IMR-90 (cell line): ENCODE data around the gene SPTLC1. TPM values are rescaled to one million over a fixed set of nuclear protein-coding genes. Genes with fewer than 3 reads are reported as not detected.

ENCODE experiments used
- ATAC-seq: fragments of 200-7000 bp; cut with Tn5 transposase; 2 replicates; pipeline ENCODE4 v1.9.1; 2020; ENCODE audit warnings: low read depth, mild to moderate bottlenecking, moderate library complexity
- BruUV-seq: library from RNA; stranded (reverse); fragments of 400-500 nt; replicated peaks from 2 replicates; lab custom pipeline; 2021; lab: Mats Ljungman, UMichigan
- CTCF ChIA-PET: fragments of 300-600 bp; formaldehyde crosslinking; extraction: SDS; loops from one replicate; lab custom pipeline; 2021; ENCODE audit warnings: antibody characterized with exemption; lab: Yijun Ruan, JAX
- POLR2A ChIA-PET: fragments of 300-600 bp; sonication (Branson Sonifier 250); formaldehyde crosslinking; loops from one replicate; lab custom pipeline; 2022; ENCODE audit warnings: antibody characterized with exemption; ENCODE audit not compliant: unreplicated experiment; lab: Charles Lee
- DNase-seq: peaks from one replicate; pipeline ENCODE4 v3.0.0; 2013
- H2AFZ ChIP-seq: replicated peaks from 2 replicates; pipeline ENCODE3; 2013; ENCODE audit warnings: low read length, mild to moderate bottlenecking; ENCODE audit not compliant: poor library complexity
- H2AK5ac ChIP-seq: 2 replicates; pipeline ENCODE4 v1.6.1; 2013; ENCODE audit warnings: low read depth, low read length, inconsistent platforms
- H2AK9ac ChIP-seq: replicated peaks from 2 replicates; pipeline ENCODE3; 2013; ENCODE audit warnings: mild to moderate bottlenecking, low read depth, low read length, moderate library complexity; ENCODE audit not compliant: poor library complexity
- H2BK120ac ChIP-seq: 2 replicates; pipeline ENCODE4 v1.6.1; 2013; ENCODE audit warnings: low read depth, low read length, inconsistent platforms
- H2BK15ac ChIP-seq: 3 replicates; pipeline ENCODE4 v1.6.1; 2013; ENCODE audit warnings: low read depth, low read length, inconsistent platforms
- H2BK20ac ChIP-seq: 2 replicates; pipeline ENCODE4 v1.6.1; 2013; ENCODE audit warnings: low read depth, mild to moderate bottlenecking, inconsistent platforms, low read length, moderate library complexity
- H2BK5ac ChIP-seq: 2 replicates; pipeline ENCODE4 v1.6.1; 2013; ENCODE audit warnings: mild to moderate bottlenecking, low read depth, low read length, inconsistent platforms; ENCODE audit not compliant: poor library complexity, severe bottlenecking
- H3K14ac ChIP-seq: replicated peaks from 2 replicates; pipeline ENCODE4 v1.6.1; 2013; ENCODE audit warnings: low read depth, low read length, inconsistent platforms
- H3K18ac ChIP-seq: 2 replicates; pipeline ENCODE4 v1.6.1; 2013; ENCODE audit warnings: low read depth, low read length, control low read depth
- H3K23ac ChIP-seq: 2 replicates; pipeline ENCODE4 v1.6.1; 2013; ENCODE audit warnings: low read depth, low read length, inconsistent platforms
- H3K27ac ChIP-seq: 2 replicates; pipeline ENCODE4 v1.5.1; 2013; ENCODE audit warnings: mild to moderate bottlenecking, control low read depth, low read length; ENCODE audit not compliant: insufficient read depth
- H3K27me3 ChIP-seq: 2 replicates; pipeline ENCODE4 v1.6.1; 2013; ENCODE audit warnings: low read length; ENCODE audit not compliant: control insufficient read depth, insufficient read depth
- H3K36me3 ChIP-seq: 2 replicates; pipeline ENCODE4 v1.6.1; 2013; ENCODE audit warnings: low read length, mixed read lengths; ENCODE audit not compliant: control insufficient read depth, insufficient read depth
- H3K4ac ChIP-seq: 2 replicates; pipeline ENCODE4 v1.6.1; 2013; ENCODE audit warnings: low read depth, low read length, inconsistent platforms
- H3K4me1 ChIP-seq: 2 replicates; pipeline ENCODE4 v1.6.1; 2013; ENCODE audit warnings: low read length, mixed read lengths; ENCODE audit not compliant: control insufficient read depth, insufficient read depth
- H3K4me2 ChIP-seq: 2 replicates; pipeline ENCODE4 v1.6.1; 2013; ENCODE audit warnings: low read depth, mild to moderate bottlenecking, control low read depth, low read length, moderate library complexity
- H3K4me3 ChIP-seq: 2 replicates; pipeline ENCODE4 v1.5.1; 2013; ENCODE audit warnings: low read depth, mild to moderate bottlenecking, control low read depth, low read length, moderate library complexity; ENCODE audit not compliant: insufficient read depth
- H3K56ac ChIP-seq: 2 replicates; pipeline ENCODE4 v1.6.1; 2013; ENCODE audit warnings: low read length, inconsistent platforms; ENCODE audit not compliant: insufficient read depth; ENCODE audit errors: extremely low read depth
- H3K79me1 ChIP-seq, 2 experiments: 2 replicates each; pipeline ENCODE4 v1.6.1; 2013; ENCODE audit warnings: low read length in 2 of 2, inconsistent platforms in 1 of 2, low read depth in 1 of 2
- H3K9ac ChIP-seq: 2 replicates; pipeline ENCODE4 v1.6.1; 2013; ENCODE audit warnings: low read depth, low read length, control low read depth
- H3K9me1 ChIP-seq: 2 replicates; pipeline ENCODE4 v1.6.1; 2013; ENCODE audit warnings: low read length, inconsistent platforms; ENCODE audit not compliant: insufficient read depth
- H3K9me3 ChIP-seq: 2 replicates; pipeline ENCODE4 v1.6.1; 2013; ENCODE audit warnings: low read length; ENCODE audit not compliant: control insufficient read depth, insufficient read depth
- H4K20me1 ChIP-seq: 2 replicates; pipeline ENCODE4 v1.6.1; 2013; ENCODE audit warnings: low read length, inconsistent platforms; ENCODE audit not compliant: insufficient read depth
- H4K5ac ChIP-seq: 2 replicates; pipeline ENCODE4 v1.6.1; 2013; ENCODE audit warnings: mild to moderate bottlenecking, low read depth, low read length, control low read depth
- H4K8ac ChIP-seq, 2 experiments: 2 replicates each; pipeline ENCODE4 v1.6.1; 2013; ENCODE audit warnings: low read depth in 2 of 2, low read length in 2 of 2, control low read depth in 1 of 2, inconsistent platforms in 1 of 2
- H4K91ac ChIP-seq: 2 replicates; pipeline ENCODE4 v1.6.1; 2013; ENCODE audit warnings: low read depth, low read length, inconsistent platforms; ENCODE audit not compliant: insufficient read depth
- BHLHE40 ChIP-seq: fragments of 150-350 bp; IDR thresholded peaks from 2 replicates; pipeline ENCODE4 v1.6.1; 2016; ENCODE audit warnings: mild to moderate bottlenecking, low read depth, low read length
- CHD1 ChIP-seq: IDR thresholded peaks from 2 replicates; pipeline ENCODE4 v1.6.1; 2012; ENCODE audit warnings: low read depth, low read length, improper control_type of control experiment
- ELK1 ChIP-seq: fragments of 150-350 bp; IDR thresholded peaks from 2 replicates; pipeline ENCODE4 v1.6.1; 2016; ENCODE audit warnings: low read depth, mild to moderate bottlenecking, low read length, moderate library complexity, borderline replicate concordance
- FOS ChIP-seq: fragments of 150-350 bp; IDR thresholded peaks from 2 replicates; pipeline ENCODE4 v1.6.1; 2016; ENCODE audit warnings: low read depth, low read length
- MAFK ChIP-seq: IDR thresholded peaks from 2 replicates; pipeline ENCODE4 v1.6.1; 2012; ENCODE audit warnings: low read depth, low read length, improper control_type of control experiment
- MXI1 ChIP-seq: IDR thresholded peaks from 2 replicates; pipeline ENCODE4 v1.6.1; 2012; ENCODE audit warnings: low read depth, mild to moderate bottlenecking, low read length, moderate library complexity, borderline replicate concordance
- NFE2L2 ChIP-seq: fragments of 150-350 bp; IDR thresholded peaks from 2 replicates; pipeline ENCODE4 v1.6.1; 2016; ENCODE audit warnings: low read depth, mild to moderate bottlenecking, low read length
- RCOR1 ChIP-seq: IDR thresholded peaks from 2 replicates; pipeline ENCODE4 v1.6.1; 2012; ENCODE audit warnings: mild to moderate bottlenecking, low read length, improper control_type of control experiment; ENCODE audit not compliant: insufficient replicate concordance
- RFX5 ChIP-seq: IDR thresholded peaks from 2 replicates; pipeline ENCODE4 v1.8.0; 2012; ENCODE audit warnings: low read depth, mild to moderate bottlenecking, low read length, moderate library complexity
- USF2 ChIP-seq: fragments of 150-350 bp; IDR thresholded peaks from 2 replicates; pipeline ENCODE4 v1.6.1; 2017; ENCODE audit warnings: mild to moderate bottlenecking, antibody characterized with exemption, low read length, low read depth
- WGBS, 2 experiments: methylation state at CpG; one replicate each; pipeline versions ENCODE4 v1.1.5 to v1.1.7; 2013; ENCODE audit warnings: missing lambda C conversion rate in 2 of 2; ENCODE audit not compliant: insufficient read length in 1 of 2; ENCODE audit errors: extremely low coverage in 2 of 2; 5-methylcytosine and 5-hydroxymethylcytosine counted together
- dilution Hi-C: fragments of 300-500 bp; cut with HindIII; formaldehyde crosslinking; loops from one replicate; pipeline ENCODE4 v1.14.3; 2018; ENCODE audit warnings: low sequenced_read_pairs; ENCODE audit not compliant: unreplicated experiment
- in situ Hi-C: fragments of 300-500 bp; cut with MboI; formaldehyde crosslinking; loops from 3 replicates; pipeline ENCODE4 v1.14.3; 2019; ENCODE audit warnings: low sequenced_read_pairs, inconsistent platforms, mixed read lengths
- intact Hi-C: fragments of 100-400 bp; cut with micrococcal nuclease; formaldehyde crosslinking; loops from 2 replicates; pipeline ENCODE4 v1.10.0; 2022
- polyA plus RNA-seq, 3 experiments: library from polyadenylated mRNA; depleted of rRNA; stranded (reverse); fragments of >200 nt; gene quantifications; 2 replicates each; pipeline ENCODE4 v1.2.3, GENCODE V29; 2012; ENCODE audit warnings: low replicate concordance in 1 of 3
- total RNA-seq: library from RNA; depleted of rRNA; stranded (reverse); fragments of >200 nt; gene quantifications from 2 replicates; pipeline ENCODE4 v1.2.3, GENCODE V29; 2012

The SPTLC1 gene
- total and polyA plus RNA-seq, 2 of the 4 experiments (the other 2 are of a cell fraction): 65.7 to 92.7 TPM

- DNase-seq: no peak
- no peak overlapping the region for H3K23ac ChIP-seq
- no peak overlapping the region for H3K18ac ChIP-seq
- H3K9me3 ChIP-seq: peaks cover 6% of the 10 kb centered on the region; the same call in 1 of the 2 replicates
- no peak overlapping the region for H4K5ac ChIP-seq
- H3K27ac ChIP-seq: no peak overlapping the region
- H3K79me1 ChIP-seq: peaks cover 16 to 22% of the 10 kb centered on the region in 2 experiments
- H2AK9ac ChIP-seq: no peak overlapping the region
- H2BK20ac ChIP-seq: no peak overlapping the region
- H2BK15ac ChIP-seq: no peak overlapping the region
- no peak overlapping the region for H4K8ac ChIP-seq
- no peak for TF ChIP-seq NFE2L2
- TF ChIP-seq MAFK: no peak
- TF ChIP-seq USF2: no peak
- no peak for TF ChIP-seq ELK1
- TF ChIP-seq CHD1: no peak
- TF ChIP-seq RCOR1: no peak
- no peak for TF ChIP-seq MXI1
- TF ChIP-seq RFX5: no peak
- TF ChIP-seq BHLHE40: no peak
- TF ChIP-seq FOS: no peak
- H2BK5ac ChIP-seq: no peak overlapping the region
- dilution Hi-C loops: no loop called here
- WGBS, 2 experiments: no CpG with 5 or more reads among the region's 2 CpGs
- H3K4ac ChIP-seq: no peak overlapping the region
- no peak for ATAC-seq
- peaks cover 2% of the 10 kb centered on the region; the same call in 1 of the 2 replicates for H3K9me1 ChIP-seq
- no peak overlapping the region for H2AFZ ChIP-seq
- H2BK120ac ChIP-seq: no peak overlapping the region
- CTCF ChIA-PET: no interaction called here
- no peaks in the 10 kb centered on the region for H3K27me3 ChIP-seq
- H3K4me2 ChIP-seq: no peak overlapping the region
- no peak overlapping the region for H3K56ac ChIP-seq
- H2AK5ac ChIP-seq: no peak overlapping the region
- intact Hi-C loops: no loop called here
- in situ Hi-C loops: no loop called here
- BruUV-seq: no TSS peak
- H3K4me1 ChIP-seq: peaks cover 8% of the 10 kb centered on the region
- POLR2A ChIA-PET: no interaction called here
- peaks cover 8% of the 10 kb centered on the region; the same call in 1 of the 2 replicates for H4K20me1 ChIP-seq
- no peak overlapping the region for H3K14ac ChIP-seq
- H3K36me3 ChIP-seq: peaks cover 12% of the 10 kb centered on the region
- H4K91ac ChIP-seq: no peak overlapping the region
- no peak overlapping the region for H3K9ac ChIP-seq
- H3K4me3 ChIP-seq: no peak overlapping the region
Observed at GRCh38 chr9:92061184-92061583, 54.0 kb downstream of the SPTLC1 start.
